Suppressor macrophage treated with lipopolysaccharide for 4 hours (primary cell): ENCODE data around the gene FBXO24.
"Not testable (repeated sequence)": the region's sequence is repeated elsewhere in the genome, so short reads cannot be mapped to it uniquely, and the experiment has no call there.

Experiments used
- DNase-seq: peaks from one replicate; pipeline ENCODE4 v3.0.0-alpha.2; 2020

Gene FBXO24

DNA sequence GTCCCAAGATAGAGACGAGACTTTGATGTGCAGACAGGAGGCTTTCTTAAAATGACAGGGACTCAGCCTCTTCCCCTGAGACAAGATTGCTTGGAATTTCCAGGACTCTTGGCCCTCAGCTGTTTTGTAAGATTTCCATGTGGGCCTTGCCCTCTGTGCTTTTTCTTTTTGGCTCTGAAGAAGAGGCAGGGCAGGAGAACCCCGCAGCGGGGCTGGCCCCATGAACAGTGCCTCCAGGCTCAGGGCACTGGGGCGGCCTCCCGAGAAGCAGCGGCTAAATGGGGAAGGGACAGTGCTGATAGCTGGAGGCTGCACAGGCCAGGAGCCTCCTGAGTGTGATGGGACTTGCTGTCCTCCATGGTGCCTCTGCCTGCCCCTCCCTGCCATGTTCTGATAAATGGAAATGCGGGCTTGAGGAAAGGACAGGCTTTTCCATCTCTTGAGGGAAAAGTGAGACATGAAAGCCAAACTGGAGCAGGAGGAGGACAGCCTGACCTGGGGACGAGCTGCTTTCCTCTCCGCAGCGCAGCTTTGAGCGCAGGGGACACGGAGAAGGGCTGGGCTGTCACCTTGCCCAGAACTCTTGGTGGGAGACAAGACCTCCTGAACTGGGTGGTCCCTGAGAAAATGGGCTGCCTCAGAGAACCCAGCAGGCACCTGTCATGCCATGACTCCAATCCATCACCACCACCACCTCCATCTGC, 24.5 kb upstream of the FBXO24 start:
- DNase-seq, result no peak

DNA sequence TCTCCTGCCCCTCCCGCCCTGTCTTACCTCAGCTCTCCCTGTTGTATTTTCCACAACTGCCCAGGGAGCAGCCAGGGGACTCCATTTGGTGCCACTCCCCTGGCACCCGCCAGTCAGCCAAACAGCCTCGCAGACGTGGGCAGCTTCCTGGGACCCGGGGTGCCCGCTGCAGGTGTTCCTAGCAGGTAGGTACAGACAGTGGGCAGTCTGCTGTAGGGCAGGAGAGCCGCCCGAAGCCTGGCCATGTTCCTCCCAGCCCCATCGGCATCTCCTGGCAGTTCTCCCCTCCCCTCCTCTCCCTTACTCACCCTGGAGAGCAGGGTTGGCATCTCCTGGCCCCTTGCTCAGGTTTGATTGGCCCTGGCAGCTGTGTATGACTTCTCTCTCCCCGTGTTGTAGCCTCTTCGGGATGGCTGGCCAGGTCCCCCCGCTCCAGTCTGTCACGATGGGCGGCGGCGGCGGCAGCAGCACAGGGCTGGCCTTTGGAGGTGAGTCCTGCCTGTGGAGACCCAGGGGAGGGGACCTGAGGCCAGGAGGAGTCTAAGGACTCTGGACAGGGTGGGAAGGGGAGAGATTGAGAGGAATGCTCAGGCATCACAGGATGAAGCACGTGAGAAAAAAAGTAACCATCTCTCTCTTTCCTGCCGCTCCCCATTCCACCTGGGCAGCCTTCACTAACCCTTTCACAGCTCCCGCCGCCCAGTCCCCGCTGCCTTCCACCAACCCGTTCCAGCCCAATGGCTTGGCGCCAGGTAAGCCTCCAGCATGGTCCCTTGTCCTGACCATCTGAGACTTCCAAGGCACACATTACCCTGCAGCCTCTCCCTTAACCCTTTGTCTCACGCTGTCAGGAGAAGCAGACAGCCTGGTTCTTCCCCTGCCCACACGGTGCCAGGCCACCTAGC, 23.7 kb upstream of the FBXO24 start:
- no peak for DNase-seq

DNA sequence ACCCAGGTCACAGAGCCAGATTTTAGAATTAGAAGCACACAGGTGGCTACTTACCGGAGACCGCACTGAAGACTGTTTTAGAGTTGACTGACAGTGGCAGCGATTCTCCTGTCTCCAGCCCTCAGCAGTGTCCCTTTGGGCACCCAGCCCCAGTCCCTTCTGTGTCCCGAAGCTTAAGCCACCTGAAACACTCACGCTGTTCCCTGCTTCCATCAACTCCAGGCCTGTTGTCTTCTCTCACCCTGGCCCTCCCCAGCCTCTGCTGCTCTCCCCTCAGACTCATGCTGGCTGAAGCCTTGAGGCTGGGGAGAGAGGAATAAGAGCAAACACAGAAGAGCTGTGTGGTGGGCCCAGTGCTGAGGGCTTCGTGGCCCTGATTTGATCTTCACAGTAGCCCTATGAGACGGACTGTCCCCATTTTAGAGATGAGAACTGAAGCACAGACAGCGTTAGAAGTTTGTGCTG, 23.0 kb upstream of the FBXO24 start:
- no peak for DNase-seq

DNA sequence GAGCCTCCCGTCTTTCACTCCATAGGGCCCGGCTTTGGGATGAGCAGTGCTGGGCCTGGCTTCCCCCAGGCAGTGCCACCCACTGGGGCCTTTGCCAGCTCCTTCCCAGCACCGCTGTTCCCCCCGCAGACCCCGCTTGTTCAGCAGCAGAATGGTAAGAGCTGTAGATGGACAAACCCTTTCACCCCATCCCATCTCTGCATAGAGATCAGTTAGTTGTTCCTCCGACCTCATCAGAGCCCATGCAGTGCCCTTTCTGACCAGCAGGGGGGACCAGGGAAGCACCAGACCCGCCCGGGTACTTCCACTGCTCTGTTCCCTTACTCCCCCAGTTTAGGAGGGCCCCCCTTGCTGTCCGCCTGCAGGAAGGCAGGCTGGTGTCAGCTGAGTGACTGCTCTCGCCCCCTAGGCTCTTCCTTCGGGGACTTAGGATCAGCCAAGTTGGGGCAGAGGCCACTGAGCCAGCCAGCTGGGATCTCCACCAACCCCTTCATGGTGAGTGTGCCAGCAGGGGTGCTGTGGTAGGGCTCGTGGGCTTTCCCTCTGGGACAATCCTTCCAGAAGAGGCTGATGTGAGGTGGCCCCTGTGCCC, 22.2 kb upstream of the FBXO24 start:
- peak; percentile 84 for DNase-seq

DNA sequence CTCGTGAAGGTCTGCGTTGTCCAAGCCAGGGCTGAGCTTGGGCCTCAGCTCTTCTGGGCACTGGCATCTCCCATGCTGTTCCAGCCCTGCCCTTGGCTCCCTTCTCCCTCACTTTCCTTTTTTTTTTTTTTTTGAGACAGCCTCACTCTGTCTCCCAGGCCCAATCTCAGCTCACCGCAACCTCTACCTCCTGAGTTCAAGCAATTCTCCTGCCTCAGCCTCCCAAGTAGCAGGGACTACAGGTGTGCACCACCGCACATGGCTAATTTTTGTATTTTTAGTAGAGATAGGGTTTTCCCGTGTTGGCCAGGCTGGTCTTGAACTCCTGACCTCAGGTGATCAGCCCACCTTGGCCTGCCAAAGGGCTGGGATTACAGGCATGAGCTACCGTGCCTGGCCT, 21.7 kb upstream of the FBXO24 start:
- DNase-seq, result not testable (repeated sequence)

DNA sequence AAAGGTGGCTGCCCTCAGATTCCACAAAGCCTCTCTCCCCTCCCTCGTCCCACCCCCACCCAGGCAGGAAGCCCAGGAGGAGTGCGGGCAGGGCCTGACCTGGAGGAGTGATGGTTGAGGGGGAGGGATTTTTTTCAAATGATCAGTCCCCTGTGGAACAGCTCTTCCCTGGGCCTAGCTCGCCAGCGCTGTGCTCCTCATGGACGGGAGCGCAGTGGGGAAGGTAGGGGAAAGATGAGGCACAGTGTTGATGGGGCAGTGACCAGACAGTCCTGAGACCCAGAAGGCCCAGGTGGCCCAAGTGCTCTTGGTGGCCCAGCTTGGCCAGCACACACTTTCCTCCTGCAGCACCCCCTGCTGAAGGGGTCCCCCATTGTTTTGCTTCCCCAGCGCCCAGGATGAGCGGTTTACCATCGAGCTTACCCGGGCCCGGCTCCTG, 21.0 kb upstream of the FBXO24 start:
- DNase-seq, result no peak

DNA sequence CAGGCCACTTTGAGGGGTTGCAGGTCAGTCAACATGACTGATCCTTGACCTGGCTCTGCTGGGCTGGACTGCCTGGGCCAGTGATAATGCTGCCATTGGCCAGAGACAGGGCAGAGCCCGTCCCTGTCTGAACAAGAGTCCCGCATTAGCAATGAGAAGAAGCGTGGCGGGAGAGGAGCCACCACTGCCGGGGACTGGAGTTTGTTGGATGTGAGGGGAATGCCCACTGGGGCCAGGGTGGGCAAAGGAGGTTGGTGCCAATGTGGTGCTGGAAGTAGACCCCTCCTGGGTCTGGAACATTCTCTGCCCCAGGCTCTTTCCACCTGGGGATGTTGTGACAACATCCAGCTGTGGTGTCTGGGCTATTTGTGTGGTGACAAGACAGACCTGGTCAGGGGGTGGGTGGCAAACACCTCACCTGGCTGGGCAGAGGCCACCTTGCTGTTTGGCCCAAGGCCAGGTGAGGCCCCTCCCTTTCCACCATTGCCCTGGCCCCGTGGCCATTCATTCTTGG, 20.1 kb upstream of the FBXO24 start:
- no peak for DNase-seq

DNA sequence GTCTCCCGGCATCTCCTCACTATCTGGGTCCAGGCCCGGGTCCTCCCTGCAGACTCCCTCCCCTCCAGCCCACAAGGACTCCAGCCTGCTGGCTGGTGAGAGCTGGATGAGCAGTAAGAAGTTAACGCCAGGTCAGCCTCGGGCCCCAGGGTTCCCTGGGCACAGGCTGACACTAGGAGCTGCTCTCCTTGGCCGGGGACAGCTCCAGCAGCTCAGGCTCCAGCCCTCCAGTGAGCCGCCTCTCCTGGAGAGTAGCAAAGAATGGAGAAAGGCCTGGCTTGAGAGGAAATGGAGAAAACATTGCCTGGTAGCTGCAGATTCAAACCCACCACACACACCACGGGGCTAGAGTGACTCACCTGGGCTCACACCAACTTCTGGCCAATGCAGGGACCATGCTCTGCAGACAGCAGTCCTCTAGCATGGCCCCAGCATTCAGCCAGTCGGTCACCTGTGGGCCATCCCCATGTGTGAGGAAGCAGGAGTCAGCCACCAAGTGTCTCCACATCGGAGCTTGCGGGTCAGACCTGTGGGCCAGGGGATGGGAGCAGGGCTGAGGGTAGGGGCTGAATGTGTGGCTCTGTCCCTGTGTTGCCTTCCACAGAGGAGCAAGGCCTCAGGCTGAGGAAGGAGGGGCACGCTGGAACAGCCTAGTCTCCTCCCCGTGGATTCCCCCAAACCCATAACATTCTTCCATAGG, 18.9 kb upstream of the FBXO24 start:
- DNase-seq, result no peak

DNA sequence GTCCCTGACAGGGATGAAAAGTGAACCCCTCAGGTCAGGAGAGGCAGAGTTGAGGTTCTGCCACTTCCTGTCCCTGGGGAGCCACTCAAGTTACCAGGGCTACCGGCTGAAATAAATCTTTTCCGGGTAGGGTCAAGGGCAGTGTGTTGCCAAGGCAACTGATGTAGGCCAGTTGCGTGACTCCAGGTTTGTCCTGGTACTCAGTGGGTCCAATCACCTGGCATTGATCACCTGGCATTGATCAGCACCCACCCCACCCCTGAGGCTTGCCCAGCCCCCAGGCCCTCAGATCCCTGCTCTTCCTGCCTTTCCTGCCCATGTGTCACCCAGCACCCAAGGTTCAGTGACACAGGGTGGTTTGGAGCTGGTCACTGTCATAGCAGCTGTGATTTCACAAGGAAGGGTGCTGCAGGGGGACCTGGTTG, 18.4 kb upstream of the FBXO24 start:
- no peak for DNase-seq

DNA sequence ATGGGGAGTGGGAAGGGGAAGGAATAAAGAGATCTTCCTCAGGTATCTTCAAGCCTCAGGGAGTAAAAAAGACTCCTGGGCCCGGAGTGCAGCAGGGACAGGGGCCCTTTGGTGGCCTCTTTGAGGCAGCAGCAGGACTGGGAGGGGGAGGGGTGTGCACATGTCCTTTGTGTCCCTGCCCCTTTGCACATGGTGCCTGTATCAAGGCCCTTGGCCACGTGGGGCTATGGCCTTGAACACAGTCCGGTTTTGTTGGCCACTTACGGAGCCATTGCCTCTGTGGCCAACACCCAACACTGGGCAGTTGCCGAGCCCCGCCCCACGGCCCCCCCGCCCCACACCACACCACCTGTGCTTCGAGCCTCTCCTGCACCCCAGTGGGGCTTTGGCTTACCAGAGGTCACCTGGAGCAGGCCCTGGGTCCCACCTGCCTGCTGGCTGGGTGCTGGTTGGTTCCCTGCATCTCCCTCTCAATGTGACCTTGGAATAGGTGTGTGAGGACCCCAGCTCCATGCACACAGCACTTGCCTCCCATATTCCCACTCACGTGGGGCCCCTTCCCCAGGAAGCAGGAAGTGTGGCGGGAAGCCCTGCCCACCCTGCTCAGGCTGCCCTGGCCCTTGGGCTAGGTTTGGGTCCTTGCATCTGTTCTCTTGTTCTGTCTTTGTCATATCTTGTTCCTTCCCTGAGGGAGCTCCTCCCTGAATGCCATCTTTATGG, 17.8 kb upstream of the FBXO24 start:
- DNase-seq, result no peak

DNA sequence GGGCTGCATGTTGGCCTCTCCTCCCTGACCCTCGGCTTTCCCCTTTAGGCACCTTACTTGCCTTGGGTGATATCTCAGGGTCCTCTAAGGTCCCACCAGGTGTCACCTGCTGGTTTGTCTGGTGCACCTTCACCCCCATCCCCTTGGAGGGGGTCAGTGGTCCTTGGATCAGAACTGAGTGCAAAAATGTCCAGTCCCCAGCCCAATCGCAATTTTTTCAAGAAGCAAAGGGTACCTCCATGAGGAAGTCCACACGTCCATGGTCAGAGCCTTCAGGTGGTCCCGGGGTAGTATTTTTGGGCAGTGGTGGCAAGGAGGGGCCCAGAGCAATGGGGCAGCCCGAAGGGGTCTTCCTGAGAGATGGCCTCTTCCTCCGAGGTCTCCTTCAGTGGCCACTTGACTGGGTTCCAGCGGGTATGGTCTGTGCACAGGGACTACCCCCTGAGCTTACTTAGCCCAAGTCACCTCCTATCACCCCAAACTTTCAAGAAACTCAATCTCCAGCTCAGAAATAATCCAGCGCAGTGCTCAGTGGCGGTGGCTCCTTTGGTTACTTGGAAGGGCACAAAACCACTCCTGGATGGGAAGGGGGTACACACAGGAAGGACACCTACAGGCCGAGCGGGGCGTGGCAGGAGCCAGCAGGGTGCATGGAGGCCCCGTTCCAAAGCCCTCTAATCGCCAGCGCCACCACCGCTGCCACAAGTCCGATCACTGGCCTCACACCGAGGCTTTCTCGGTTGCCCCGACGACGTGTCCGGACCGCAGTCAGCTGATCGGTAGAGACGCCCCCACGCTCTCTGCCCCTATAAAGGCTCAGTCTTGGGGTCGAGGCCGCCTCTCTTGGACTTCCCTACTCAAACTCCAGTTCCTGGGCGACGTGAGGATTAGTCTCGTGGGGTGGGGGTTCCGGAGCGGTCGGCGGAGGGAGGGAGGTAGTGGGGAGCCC, 17.0 kb upstream of the FBXO24 start:
- DNase-seq, result peak; percentile 36

DNA sequence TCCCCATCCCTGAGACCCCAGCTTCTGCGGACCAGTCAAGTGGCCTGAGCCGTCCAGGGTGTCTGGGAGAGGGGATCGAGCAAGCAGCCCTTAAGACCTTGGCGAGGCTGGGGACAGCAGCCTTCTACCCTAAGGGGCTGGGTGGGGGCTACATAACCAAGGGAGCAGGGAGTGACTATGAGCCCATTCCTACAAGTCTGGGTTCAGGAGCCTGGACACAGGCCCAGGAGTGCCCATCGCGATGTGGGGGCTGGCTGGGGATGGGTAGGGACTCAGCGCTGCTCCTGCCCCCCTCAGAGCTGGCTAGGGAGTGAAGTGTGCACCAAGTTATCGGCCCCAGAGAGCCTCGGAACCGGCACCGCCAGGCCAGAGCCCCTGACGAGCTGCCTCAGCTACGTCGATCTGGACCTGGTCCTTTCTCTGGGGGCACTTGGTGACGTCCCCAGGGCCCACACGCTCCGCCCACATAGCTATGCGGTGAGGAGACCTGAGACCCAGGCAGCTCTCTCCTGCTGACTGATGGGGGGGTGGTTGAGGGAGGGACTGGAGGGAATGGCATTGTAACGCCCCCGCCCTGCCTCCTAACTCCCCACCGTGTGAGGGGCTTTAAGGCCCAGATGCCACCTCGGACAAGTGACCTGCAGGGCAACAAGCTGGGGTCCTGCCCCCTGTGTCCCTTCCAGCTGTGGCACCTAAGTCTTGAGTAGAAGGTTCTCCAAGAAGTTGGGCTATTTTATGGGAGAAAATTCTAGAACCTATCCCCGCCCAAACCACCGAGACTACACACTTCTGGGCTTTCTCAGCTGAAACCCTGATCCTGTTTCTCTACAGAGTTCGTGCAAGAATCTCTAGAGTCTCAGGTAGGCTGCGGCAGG, 14.9 kb upstream of the FBXO24 start:
- DNase-seq, result no peak

DNA sequence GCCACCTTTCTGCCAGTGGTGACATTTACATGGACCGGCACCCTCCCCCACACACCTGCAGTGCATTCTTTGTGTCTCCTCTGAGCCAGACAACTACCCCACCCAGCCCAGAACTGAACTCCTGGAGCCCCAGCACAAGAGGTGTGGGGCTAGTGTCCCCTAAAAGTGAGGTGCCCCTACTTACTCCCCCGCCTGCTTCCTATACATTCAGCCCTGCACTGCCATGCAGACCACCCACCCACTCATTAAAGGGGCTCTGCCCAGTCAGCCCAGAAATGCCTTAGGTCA, 14.4 kb upstream of the FBXO24 start:
- no peak for DNase-seq

DNA sequence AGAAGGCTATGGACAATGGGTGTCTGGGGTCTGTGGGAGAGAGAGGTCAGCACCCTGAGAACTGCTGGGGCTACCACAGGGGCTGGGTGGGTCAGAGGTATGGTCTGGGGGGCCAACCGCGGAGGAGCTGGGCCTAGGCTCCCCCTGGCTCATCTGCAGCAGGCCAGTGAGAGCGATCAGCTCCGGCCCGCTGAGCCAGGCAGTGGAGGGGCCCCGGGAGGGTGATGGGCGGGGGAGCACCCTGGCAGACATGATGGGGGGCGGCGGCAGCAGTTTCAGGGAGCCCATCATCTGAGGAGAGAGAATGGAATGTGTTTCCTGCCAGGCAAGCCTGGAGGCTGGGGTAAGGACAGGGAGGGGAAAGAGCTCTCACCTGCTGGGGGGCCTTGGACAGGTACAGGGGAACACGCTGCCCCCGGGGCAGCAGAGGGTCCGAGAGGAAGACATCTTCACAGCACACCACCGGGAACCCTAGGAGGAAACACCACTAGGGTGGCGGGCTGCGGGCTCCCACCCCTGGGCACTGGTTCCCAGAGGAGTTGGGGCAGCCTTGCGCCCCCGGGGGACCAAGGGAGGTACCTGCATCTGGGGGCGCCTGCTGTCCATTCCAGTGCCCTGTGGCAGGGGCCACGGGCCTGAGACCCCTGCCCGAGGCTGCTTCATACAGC, 13.7 kb upstream of the FBXO24 start:
- no peak for DNase-seq

DNA sequence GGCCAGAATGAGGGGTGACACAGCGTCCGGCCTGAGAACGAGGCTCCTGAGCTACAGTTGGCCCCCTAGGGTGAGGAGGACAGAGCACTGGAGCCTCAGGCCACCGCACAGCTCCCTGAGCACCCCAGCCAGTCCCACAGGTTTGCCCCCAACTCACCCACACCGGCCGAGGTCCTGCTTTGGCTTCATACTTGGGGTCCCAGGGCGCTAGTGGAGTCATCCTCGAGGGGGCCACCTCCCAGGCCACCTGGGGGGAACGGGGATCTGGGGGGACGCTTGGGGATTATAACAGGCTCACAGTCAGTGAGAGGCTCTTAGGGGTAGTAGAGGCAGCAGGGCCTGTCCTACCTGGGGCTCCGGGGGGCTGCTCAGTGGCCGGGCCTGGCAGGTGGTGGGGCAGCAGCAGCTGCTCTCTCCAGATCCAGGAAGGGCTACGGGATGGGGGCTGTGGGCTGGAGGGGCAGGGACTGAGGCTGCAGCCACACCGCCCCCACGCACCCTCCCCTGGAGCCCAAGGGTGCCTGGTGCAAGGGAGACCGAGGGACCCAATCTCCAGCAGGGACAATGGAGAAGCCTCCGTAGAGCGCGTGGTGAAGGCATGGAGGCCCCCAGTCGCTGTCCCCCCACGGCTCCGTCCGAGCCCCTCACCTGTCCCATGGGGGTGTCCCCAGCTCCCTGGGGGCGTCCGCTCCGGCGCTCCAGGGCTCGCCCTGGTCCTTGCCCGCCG, 13.0 kb upstream of the FBXO24 start:
- DNase-seq, result no peak

DNA sequence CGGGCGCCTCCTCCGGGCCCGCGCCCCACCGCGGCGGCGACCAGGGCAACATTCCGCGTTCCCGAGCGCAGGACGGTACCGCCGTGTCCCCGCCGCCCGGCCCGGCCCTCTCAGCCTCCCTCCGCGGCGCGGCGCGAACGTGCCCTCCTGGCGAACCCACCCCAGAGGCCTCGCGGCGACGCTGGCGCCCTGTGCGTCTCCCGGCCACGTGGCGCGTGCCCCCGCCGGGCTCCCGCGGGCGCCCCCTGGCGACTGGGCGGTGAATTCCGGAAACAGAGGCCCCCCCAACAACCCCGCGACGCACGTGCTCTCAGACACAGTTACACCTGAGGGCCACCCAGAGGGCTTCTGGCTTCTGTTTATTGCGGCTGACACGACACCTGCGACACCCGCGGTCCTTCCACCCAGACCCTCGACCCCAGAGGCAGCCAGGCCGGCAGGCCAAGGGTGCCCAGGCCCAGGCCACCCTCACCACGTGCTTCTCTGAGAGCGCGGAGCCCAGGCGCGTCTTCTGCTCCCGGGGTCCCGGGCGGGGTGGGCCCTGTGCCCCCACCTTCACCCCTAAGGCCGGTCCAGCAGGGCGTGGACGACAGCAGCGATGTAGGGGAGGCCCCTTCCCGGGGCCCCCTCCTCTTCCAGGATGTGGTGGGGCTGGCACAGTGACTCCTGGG, 12.3 kb upstream of the FBXO24 start, which contains the start of gene SAP25:
TSS of gene SAP25 (minus strand) at position 210 of the 671 bp plus-strand sequence. CDS start at position 52, 158 bp downstream.
- no peak for DNase-seq

DNA sequence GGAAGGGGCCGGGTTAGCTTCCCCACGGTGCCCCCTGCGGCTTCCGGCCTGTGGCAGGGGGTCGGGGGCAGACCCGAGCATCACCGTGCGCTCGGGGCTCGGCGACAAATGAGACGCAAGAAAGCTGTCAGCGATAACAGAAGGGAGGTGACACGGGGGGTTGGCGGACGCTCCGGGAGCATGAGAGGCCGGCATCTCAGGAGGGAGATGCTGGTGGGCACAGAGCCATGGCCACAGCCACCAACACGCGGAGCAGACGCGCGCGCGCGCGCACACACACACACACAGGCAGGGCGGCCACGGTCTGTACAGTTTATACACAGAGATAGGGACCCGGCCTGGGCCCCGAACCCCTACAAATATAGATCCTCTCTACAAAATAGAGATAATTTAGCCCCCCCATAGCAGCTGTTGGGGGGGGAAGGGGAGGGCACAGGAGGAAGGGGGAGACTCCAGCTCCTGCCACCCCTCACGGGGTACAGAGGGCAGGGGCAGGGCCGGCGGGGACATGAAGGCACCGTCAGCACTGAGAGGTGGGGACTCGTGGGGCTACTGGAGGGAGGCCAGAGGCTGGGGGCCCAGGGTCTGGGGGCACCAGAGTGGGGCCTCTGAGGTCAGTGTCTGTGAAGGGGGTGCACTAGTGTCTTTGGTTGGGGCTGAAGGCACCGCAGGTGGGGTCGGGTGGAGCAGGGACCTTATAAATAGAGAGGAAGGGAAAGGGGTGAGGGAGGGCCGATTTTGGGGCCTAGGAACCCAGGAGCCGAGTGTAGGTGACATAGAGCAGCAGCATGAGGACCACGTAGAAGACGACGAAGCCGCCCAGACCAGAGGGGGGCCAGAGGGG, 11.5 kb upstream of the FBXO24 start:
- no peak for DNase-seq
